ENCODE measurements around the gene SRL. TPM values are rescaled to one million over a fixed set of nuclear protein-coding genes. Genes with fewer than 3 reads are reported as not detected.
A peak's percentile ranks its signal among the peaks of the same experiment; 100 is the strongest.
"Not testable (repeated sequence)": the region's sequence is repeated elsewhere in the genome, so short reads cannot be mapped to it uniquely, and the experiment has no call there.

Gene SRL
- polyA plus RNA-seq, 3 donors from 2014 or later: not detected

GRCh38 chr16:4211445-4212210, 30.3 kb downstream of the SRL start:
- not testable (repeated sequence) for DNase-seq, H3K36me3 Mint-ChIP-seq, H3K4me3 Mint-ChIP-seq, H3K4me1 Mint-ChIP-seq, H3K27ac Mint-ChIP-seq, H3K9me3 Mint-ChIP-seq
- H3K27me3 Mint-ChIP-seq (ENCODE audit: low read depth in 3 of 3): peaks cover 2 to 13% (median 6%) of the 10 kb centered on the region in 3 donors

- no peak for DNase-seq
- Mint-ChIP-seq H3K27ac (no peak overlapping the region), H3K4me1 (peaks cover 0 to 2% of the 10 kb centered on the region in 2 donors), H3K27me3 (ENCODE audit: low read depth in 3 of 3) (peaks cover 5 to 13% (median 6%) of the 10 kb centered on the region in 3 donors), H3K9me3 (no peaks in the 10 kb centered on the region), H3K36me3 (no peaks in the 10 kb centered on the region), H3K4me3 (no peak overlapping the region)
Measured at GRCh38 chr16:4209666-4210065, 32.2 kb downstream of the SRL start.

GRCh38 chr16:4208341-4208751, 33.5 kb downstream of the SRL start:
- peaks cover 0 to 13% (median 5%) of the 10 kb centered on the region in 3 donors for H3K27me3 Mint-ChIP-seq (ENCODE audit: low read depth in 3 of 3)
- no peak overlapping the region for H3K4me3 Mint-ChIP-seq
- peaks cover 0 to 2% of the 10 kb centered on the region in 2 donors for H3K4me1 Mint-ChIP-seq
- H3K36me3 Mint-ChIP-seq: no peaks in the 10 kb centered on the region
- no peak for DNase-seq
- H3K27ac Mint-ChIP-seq: no peak overlapping the region
- H3K9me3 Mint-ChIP-seq: no peaks in the 10 kb centered on the region

- Mint-ChIP-seq H3K27me3 (ENCODE audit: low read depth in 3 of 3) (peaks cover 0 to 13% (median 7%) of the 10 kb centered on the region in 3 donors), H3K27ac (no peak overlapping the region), H3K36me3 (no peaks in the 10 kb centered on the region), H3K9me3 (no peaks in the 10 kb centered on the region), H3K4me1 (peaks cover 0 to 2% of the 10 kb centered on the region in 2 donors), H3K4me3 (no peak overlapping the region)
- no peak for DNase-seq
Measured at GRCh38 chr16:4207683-4208340, 34.1 kb downstream of the SRL start.

GRCh38 chr16:4207229-4207628, 34.7 kb downstream of the SRL start:
- Mint-ChIP-seq H3K9me3 (no peaks in the 10 kb centered on the region), H3K27ac (no peak overlapping the region), H3K27me3 (ENCODE audit: low read depth in 3 of 3) (peaks cover 0 to 12% (median 7%) of the 10 kb centered on the region in 3 donors), H3K4me1 (peaks cover 0 to 2% of the 10 kb centered on the region in 2 donors), H3K36me3 (no peaks in the 10 kb centered on the region), H3K4me3 (no peak overlapping the region)
- DNase-seq: no peak

- H3K9me3 Mint-ChIP-seq: no peaks in the 10 kb centered on the region
- no peak overlapping the region for H3K4me3 Mint-ChIP-seq
- no peak for DNase-seq
- H3K36me3 Mint-ChIP-seq: no peaks in the 10 kb centered on the region
- peaks cover 0 to 12% (median 7%) of the 10 kb centered on the region in 3 donors for H3K27me3 Mint-ChIP-seq (ENCODE audit: low read depth in 3 of 3)
- H3K4me1 Mint-ChIP-seq: peaks cover 0 to 2% of the 10 kb centered on the region in 2 donors
- H3K27ac Mint-ChIP-seq: no peak overlapping the region
Measured at GRCh38 chr16:4206680-4207079, 35.2 kb downstream of the SRL start.

GRCh38 chr16:4205971-4206370, 35.9 kb downstream of the SRL start:
- Mint-ChIP-seq H3K27me3 (ENCODE audit: low read depth in 3 of 3) (peaks cover 0 to 12% (median 7%) of the 10 kb centered on the region in 3 donors), H3K27ac (no peak overlapping the region)

GRCh38 chr16:4204521-4204920, 37.4 kb downstream of the SRL start:
- H3K27ac Mint-ChIP-seq: no peak overlapping the region
- H3K9me3 Mint-ChIP-seq: no peaks in the 10 kb centered on the region
- DNase-seq: no peak
- no peaks in the 10 kb centered on the region for H3K36me3 Mint-ChIP-seq
- H3K4me1 Mint-ChIP-seq: peaks cover 7% of the 10 kb centered on the region in 2 donors
- peaks cover 3 to 12% (median 7%) of the 10 kb centered on the region in 3 donors for H3K27me3 Mint-ChIP-seq (ENCODE audit: low read depth in 3 of 3)
- no peak overlapping the region for H3K4me3 Mint-ChIP-seq

More at GRCh38 chr16:4205971-4206370, 35.9 kb downstream of the SRL start:
- H3K4me1 Mint-ChIP-seq: peaks cover 0 to 2% of the 10 kb centered on the region in 2 donors
- no peak for DNase-seq
- H3K9me3 Mint-ChIP-seq: no peaks in the 10 kb centered on the region
- no peaks in the 10 kb centered on the region for H3K36me3 Mint-ChIP-seq
- no peak overlapping the region for H3K4me3 Mint-ChIP-seq

GRCh38 chr16:4203748-4204147, 38.1 kb downstream of the SRL start:
- DNase-seq: no peak
- Mint-ChIP-seq H3K36me3 (no peaks in the 10 kb centered on the region), H3K4me1 (peaks cover 7% of the 10 kb centered on the region in 2 donors), H3K9me3 (no peaks in the 10 kb centered on the region), H3K27ac (no peak overlapping the region), H3K4me3 (no peak overlapping the region), H3K27me3 (ENCODE audit: low read depth in 3 of 3) (peaks cover 3 to 12% (median 6%) of the 10 kb centered on the region in 3 donors)

GRCh38 chr16:4202615-4203345, 39.1 kb downstream of the SRL start:
- H3K36me3 Mint-ChIP-seq: no peaks in the 10 kb centered on the region
- no peak overlapping the region for H3K4me3 Mint-ChIP-seq
- peaks cover 3 to 6% (median 6%) of the 10 kb centered on the region in 3 donors for H3K27me3 Mint-ChIP-seq (ENCODE audit: low read depth in 3 of 3)
- no peak overlapping the region for H3K27ac Mint-ChIP-seq
- no peaks in the 10 kb centered on the region for H3K9me3 Mint-ChIP-seq
- DNase-seq: no peak
- peaks cover 7% of the 10 kb centered on the region in 2 donors for H3K4me1 Mint-ChIP-seq

GRCh38 chr16:4200781-4201137, 41.1 kb downstream of the SRL start:
- DNase-seq: no peak
- H3K27ac Mint-ChIP-seq: no peak overlapping the region
- no peak overlapping the region for H3K4me3 Mint-ChIP-seq
- H3K9me3 Mint-ChIP-seq: no peaks in the 10 kb centered on the region
- peaks cover 5 to 7% of the 10 kb centered on the region in 2 donors for H3K4me1 Mint-ChIP-seq
- peaks cover 0 to 3% (median 3%) of the 10 kb centered on the region in 3 donors for H3K27me3 Mint-ChIP-seq (ENCODE audit: low read depth in 3 of 3)
- no peaks in the 10 kb centered on the region for H3K36me3 Mint-ChIP-seq

- H3K4me3 Mint-ChIP-seq: no peak overlapping the region
- H3K27me3 Mint-ChIP-seq (ENCODE audit: low read depth in 3 of 3): peaks cover 0 to 3% (median 2%) of the 10 kb centered on the region in 3 donors
- peaks cover 5 to 7% of the 10 kb centered on the region in 2 donors for H3K4me1 Mint-ChIP-seq
- H3K36me3 Mint-ChIP-seq: no peaks in the 10 kb centered on the region
- peak in 1 of 3 donors; percentile 11 for DNase-seq
- no peaks in the 10 kb centered on the region for H3K9me3 Mint-ChIP-seq
- H3K27ac Mint-ChIP-seq: peak overlapping the region in 1 of 6 donors; percentile 56
Measured at GRCh38 chr16:4200000-4200780, 41.7 kb downstream of the SRL start.

GRCh38 chr16:4198816-4199215, 43.1 kb downstream of the SRL start:
- Mint-ChIP-seq H3K4me1 (peaks cover 5 to 7% of the 10 kb centered on the region in 2 donors), H3K27ac (no peak overlapping the region), H3K36me3 (no peaks in the 10 kb centered on the region), H3K4me3 (no peak overlapping the region), H3K9me3 (no peaks in the 10 kb centered on the region), H3K27me3 (ENCODE audit: low read depth in 3 of 3) (peaks cover 0 to 3% (median 2%) of the 10 kb centered on the region in 3 donors)
- no peak for DNase-seq

Measured in immature natural killer cell (primary cell).